Nephron (organoid): ENCODE measurements around the gene APOL6.
A peak's percentile ranks its signal among the peaks of the same experiment; 100 is the strongest.

ENCODE experiments used
- H3K27ac Mint-ChIP-seq, 3 experiments: 2 replicates each; pipeline ENCODE4 v1.8.0; 2020; ENCODE audit warnings: mixed read lengths in 3 of 3, mild to moderate bottlenecking in 2 of 3, moderate library complexity in 1 of 3
- H3K27me3 Mint-ChIP-seq: 2 replicates; pipeline ENCODE4 v1.8.0; 2021; ENCODE audit warnings: low read depth, mild to moderate bottlenecking, moderate library complexity, mixed read lengths
- H3K36me3 Mint-ChIP-seq: 2 replicates; pipeline ENCODE4 v1.8.0; 2020; ENCODE audit warnings: low read depth, mixed read lengths
- H3K4me1 Mint-ChIP-seq: 2 replicates; pipeline ENCODE4 v1.8.0; 2020; ENCODE audit warnings: mixed read lengths
- H3K4me3 Mint-ChIP-seq, 3 experiments: 2 replicates each; pipeline ENCODE4 v1.8.0; 2020; ENCODE audit warnings: mild to moderate bottlenecking in 3 of 3, mixed read lengths in 3 of 3, moderate library complexity in 2 of 3
- H3K9me3 Mint-ChIP-seq: 2 replicates; pipeline ENCODE4 v1.8.0; 2020; ENCODE audit warnings: mixed read lengths
- TF ChIP-seq, protein P1 (sequence below), 3 experiments: fragments of 200-600 bp; sonication (generic); IDR thresholded peaks; one replicate each; pipeline ENCODE4 v1.5.0; 2021; ENCODE audit warnings: antibody characterized with exemption in 3 of 3; ENCODE audit not compliant: unreplicated experiment in 3 of 3

APOL6 gene

DNA sequence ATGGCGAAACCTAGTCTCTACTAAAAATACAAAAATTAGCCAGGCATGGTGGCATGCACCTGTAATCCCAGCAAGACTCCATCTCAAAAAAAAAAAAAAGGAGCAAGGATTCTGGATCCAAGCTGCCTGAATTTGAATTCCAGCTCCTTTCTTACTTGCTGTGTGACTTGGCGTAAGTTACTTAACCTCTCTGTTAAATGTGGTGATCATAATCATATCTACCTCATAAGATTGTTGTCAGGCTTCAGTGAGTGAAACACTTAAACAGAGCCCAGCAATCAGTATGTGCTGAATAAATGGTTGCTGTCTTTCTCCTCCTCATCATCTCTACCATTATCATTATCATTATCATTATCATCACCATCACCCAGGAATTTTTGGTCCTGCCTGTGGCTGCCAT, 33.8 kb upstream of the APOL6 start:
- Mint-ChIP-seq H3K27ac (peak overlapping the region in 1 of 3 experiments; percentile 47), H3K36me3 (no peaks in the 10 kb centered on the region), H3K4me3 (no peak overlapping the region), H3K9me3 (no peaks in the 10 kb centered on the region), H3K27me3 (peaks cover 14% of the 10 kb centered on the region), H3K4me1 (no peaks in the 10 kb centered on the region)
- TF ChIP-seq, protein P1, sequence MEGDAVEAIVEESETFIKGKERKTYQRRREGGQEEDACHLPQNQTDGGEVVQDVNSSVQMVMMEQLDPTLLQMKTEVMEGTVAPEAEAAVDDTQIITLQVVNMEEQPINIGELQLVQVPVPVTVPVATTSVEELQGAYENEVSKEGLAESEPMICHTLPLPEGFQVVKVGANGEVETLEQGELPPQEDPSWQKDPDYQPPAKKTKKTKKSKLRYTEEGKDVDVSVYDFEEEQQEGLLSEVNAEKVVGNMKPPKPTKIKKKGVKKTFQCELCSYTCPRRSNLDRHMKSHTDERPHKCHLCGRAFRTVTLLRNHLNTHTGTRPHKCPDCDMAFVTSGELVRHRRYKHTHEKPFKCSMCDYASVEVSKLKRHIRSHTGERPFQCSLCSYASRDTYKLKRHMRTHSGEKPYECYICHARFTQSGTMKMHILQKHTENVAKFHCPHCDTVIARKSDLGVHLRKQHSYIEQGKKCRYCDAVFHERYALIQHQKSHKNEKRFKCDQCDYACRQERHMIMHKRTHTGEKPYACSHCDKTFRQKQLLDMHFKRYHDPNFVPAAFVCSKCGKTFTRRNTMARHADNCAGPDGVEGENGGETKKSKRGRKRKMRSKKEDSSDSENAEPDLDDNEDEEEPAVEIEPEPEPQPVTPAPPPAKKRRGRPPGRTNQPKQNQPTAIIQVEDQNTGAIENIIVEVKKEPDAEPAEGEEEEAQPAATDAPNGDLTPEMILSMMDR (IDR thresholded peaks at IDR 0.05; ENCODE audit: unreplicated experiment in 3 of 3) = no peak

DNA sequence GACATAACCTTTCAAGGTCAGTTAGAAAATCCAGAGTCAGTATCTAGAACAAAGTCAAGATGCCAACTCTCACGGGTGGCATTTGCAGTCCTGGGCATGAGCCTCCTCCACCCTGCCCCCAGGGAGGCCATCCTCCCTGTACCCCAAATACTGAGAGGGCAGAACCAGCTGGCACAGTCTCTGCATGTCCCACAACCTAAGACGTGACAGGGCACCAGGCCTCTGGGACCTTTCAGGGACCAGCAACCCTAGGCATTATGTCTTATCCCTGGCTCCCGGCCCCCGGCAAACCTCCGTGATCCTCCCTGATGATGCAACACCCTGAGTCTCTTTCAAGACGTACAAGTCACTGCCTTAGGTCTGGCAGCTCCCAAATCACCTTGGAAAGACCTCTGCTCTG, 33.1 kb upstream of the APOL6 start:
- H3K4me1 Mint-ChIP-seq = no peaks in the 10 kb centered on the region
- no peak overlapping the region for H3K27ac Mint-ChIP-seq
- no peaks in the 10 kb centered on the region for H3K9me3 Mint-ChIP-seq
- peaks cover 14% of the 10 kb centered on the region for H3K27me3 Mint-ChIP-seq
- TF ChIP-seq, protein P1 (IDR thresholded peaks at IDR 0.05; ENCODE audit: unreplicated experiment in 3 of 3) = no peak
- no peaks in the 10 kb centered on the region for H3K36me3 Mint-ChIP-seq
- no peak overlapping the region for H3K4me3 Mint-ChIP-seq

DNA sequence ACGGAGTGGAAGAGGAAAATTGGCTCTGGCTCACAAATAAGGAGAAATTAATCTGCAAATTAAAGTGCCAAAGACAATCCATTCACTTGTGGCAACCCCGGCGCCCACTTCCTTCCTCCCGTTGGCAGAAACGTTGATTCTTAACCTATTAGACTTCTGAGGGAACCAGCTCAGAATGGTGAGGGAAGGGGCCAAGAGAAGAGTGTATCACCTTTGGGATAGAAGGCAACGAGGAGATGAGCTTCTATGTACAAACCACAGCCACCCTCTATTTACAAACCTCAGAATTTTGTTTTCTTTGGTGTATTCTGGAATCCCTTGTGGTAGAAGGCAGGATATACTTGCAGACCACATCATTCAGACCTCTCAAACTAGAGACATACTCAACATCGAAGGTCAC, 32.2 kb upstream of the APOL6 start:
- no peaks in the 10 kb centered on the region for H3K9me3 Mint-ChIP-seq
- H3K27me3 Mint-ChIP-seq = peaks cover 14% of the 10 kb centered on the region
- no peak overlapping the region for H3K4me3 Mint-ChIP-seq
- no peaks in the 10 kb centered on the region for H3K36me3 Mint-ChIP-seq
- no peak overlapping the region for H3K27ac Mint-ChIP-seq
- H3K4me1 Mint-ChIP-seq = peaks cover 5% of the 10 kb centered on the region
- TF ChIP-seq, protein P1 (IDR thresholded peaks at IDR 0.05; ENCODE audit: unreplicated experiment in 3 of 3) = no peak

DNA sequence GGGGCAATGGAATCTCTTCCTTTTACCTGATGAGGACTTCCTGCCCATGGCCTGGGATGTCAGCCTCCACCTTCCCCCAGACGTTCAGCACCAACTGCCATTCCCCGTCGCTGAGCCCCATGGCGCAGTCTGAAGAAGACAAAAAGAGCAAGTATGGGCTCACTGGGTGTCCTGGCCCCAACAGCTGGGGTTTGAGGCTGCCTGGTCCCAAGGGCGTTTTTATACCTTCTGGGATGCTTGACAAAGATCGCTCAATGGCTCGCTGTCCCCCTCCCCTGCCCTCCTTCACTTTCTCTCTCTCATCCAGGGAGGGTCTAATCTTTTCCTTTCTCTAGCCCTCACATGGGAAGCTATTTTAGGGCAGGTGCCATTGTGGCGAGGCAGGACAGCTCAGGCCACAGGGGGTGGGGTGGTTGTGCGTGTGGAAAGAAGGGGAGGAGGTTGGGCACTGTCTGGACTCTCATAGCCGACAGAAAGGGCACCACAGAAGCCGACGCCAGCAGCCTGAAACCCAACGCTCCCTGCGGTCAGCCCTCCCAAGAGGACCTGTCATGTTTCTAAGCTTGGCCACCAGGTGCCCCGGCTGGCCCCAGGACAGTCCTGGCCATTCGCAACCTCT, 31.0 kb upstream of the APOL6 start, which contains the start of gene MB:
Gene MB, minus strand, starts transcription at position 193 of the 619 bp plus-strand sequence. Its CDS starts 72 bp downstream, at position 121.
- H3K4me3 Mint-ChIP-seq = no peak within 1 kb of the TSS
- no peaks in the 10 kb centered on the region for H3K9me3 Mint-ChIP-seq
- no peaks in the 10 kb centered on the region for H3K36me3 Mint-ChIP-seq
- TF ChIP-seq, protein P1 (IDR thresholded peaks at IDR 0.05; ENCODE audit: unreplicated experiment in 3 of 3) = no peak
- no peak within 1 kb of the TSS for H3K27ac Mint-ChIP-seq
- H3K27me3 Mint-ChIP-seq = peaks cover 9% of the 10 kb centered on the region
- peaks cover 14% of the 10 kb centered on the region for H3K4me1 Mint-ChIP-seq

DNA sequence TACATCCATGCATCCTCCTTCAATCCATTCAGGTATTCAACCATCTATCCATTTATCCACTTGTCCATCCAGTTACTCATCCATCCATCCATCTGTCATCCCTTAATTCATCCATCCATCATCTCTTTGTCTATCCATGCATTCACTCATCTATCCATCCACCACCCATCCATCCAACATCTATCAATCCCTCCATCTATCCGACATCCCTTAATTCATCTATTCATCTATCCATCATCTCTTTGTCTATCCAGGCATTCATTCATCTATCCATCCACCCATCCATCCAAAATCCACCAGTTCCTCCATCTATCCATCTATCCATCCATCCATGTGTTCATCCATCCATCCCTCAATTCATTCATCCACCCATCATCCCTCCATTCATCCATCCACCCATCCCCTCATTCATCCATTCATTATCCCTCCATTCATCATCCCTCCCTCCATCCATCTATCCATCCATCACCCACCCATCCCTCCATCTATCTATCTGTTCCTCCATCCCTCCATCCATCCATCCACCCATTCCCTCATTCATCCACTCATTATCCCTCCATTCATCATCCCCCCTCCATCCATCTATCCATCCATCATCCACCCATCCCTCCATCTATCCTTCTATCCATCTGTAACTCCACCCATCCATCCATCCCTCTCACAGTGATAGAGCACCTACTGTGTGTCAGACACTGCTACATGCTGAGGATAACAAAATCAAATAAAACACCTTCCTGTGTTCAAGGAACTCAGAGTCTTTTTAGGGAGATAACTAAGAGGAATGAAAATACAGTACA, 29.6 kb upstream of the APOL6 start:
- no peaks in the 10 kb centered on the region for H3K9me3 Mint-ChIP-seq
- H3K27me3 Mint-ChIP-seq = peaks cover 9% of the 10 kb centered on the region
- H3K36me3 Mint-ChIP-seq = no peaks in the 10 kb centered on the region
- H3K4me1 Mint-ChIP-seq = peaks cover 27% of the 10 kb centered on the region
- no peak overlapping the region for H3K4me3 Mint-ChIP-seq
- TF ChIP-seq, protein P1 (IDR thresholded peaks at IDR 0.05; ENCODE audit: unreplicated experiment in 3 of 3) = no peak
- no peak overlapping the region for H3K27ac Mint-ChIP-seq
